OCI-LY7 (cell line): ENCODE results near the gene EYA3.

ENCODE experiments used
- CTCF ChIP-seq: fragments of 200-600 bp; sonication (generic); conservative IDR thresholded peaks from 2 replicates; pipeline ENCODE4 v1.5.1; 2014; ENCODE audit warnings: mild to moderate bottlenecking, antibody characterized with exemption, low read length, moderate library complexity, mixed read lengths
- EZH2phosphoT487 ChIP-seq: fragments of 200-600 bp; sonication (generic); IDR thresholded peaks from 2 replicates; pipeline ENCODE4 v1.6.1; 2018; ENCODE audit warnings: low read depth, borderline replicate concordance, mild to moderate bottlenecking, mixed run types, antibody characterized with exemption, low read length, moderate library complexity, mixed read lengths

- TF ChIP-seq CTCF: no peak
- TF ChIP-seq EZH2phosphoT487: no peak
These were observed 114.0 kb downstream of the EYA3 start for GRCh38 chr1:27974417-27974781.
